Measurements from ENCODE around the gene ZBTB4.
"Not testable (repeated sequence)": the region's sequence is repeated elsewhere in the genome, so short reads cannot be mapped to it uniquely, and the experiment has no call there.

Gene ZBTB4

GRCh38 chr17:7490144-7490543, 10.7 kb upstream of the ZBTB4 start:
- no peak for DNase-seq

GRCh38 chr17:7486181-7486580, 6.8 kb upstream of the ZBTB4 start:
- no peak for DNase-seq

GRCh38 chr17:7484919-7485377, 5.5 kb upstream of the ZBTB4 start:
- no peak for DNase-seq

GRCh38 chr17:7484067-7484918, 4.9 kb upstream of the ZBTB4 start, which contains the start of gene POLR2A:
TSS of gene POLR2A (plus strand) at chr17:7484366.
- peak; percentile 94 to 95 for DNase-seq

GRCh38 chr17:7483255-7484066, 4.0 kb upstream of the ZBTB4 start:
- peak; percentile 75 to 94 for DNase-seq

GRCh38 chr17:7482742-7483088, 3.3 kb upstream of the ZBTB4 start:
- DNase-seq = not testable (repeated sequence)

GRCh38 chr17:7481842-7482741, 2.7 kb upstream of the ZBTB4 start:
- DNase-seq = not testable (repeated sequence)

GRCh38 chr17:7481275-7481674, 1.8 kb upstream of the ZBTB4 start, which contains the start of gene SLC35G6:
TSS of gene SLC35G6 (plus strand) at chr17:7481446. CDS start at chr17:7481517, 71 bp downstream.
- not testable (repeated sequence) for DNase-seq

- no peak for DNase-seq
Measured at GRCh38 chr17:7480089-7480384, 606 bp upstream of the ZBTB4 start.

- no peak for DNase-seq
Measured at GRCh38 chr17:7478276-7479212, 887 bp downstream of the ZBTB4 start.

GRCh38 chr17:7477392-7478275, 1.8 kb downstream of the ZBTB4 start:
- DNase-seq = no peak

GRCh38 chr17:7476951-7477350, 2.5 kb downstream of the ZBTB4 start:
- DNase-seq = no peak

GRCh38 chr17:7476494-7476893, 2.9 kb downstream of the ZBTB4 start:
- DNase-seq = no peak

- DNase-seq = no peak
Measured at GRCh38 chr17:7475764-7476422, 3.5 kb downstream of the ZBTB4 start.

- DNase-seq = not testable (repeated sequence)
Measured at GRCh38 chr17:7474767-7475166, 4.7 kb downstream of the ZBTB4 start.

- DNase-seq = no peak
Measured at GRCh38 chr17:7471729-7472128, 7.7 kb downstream of the ZBTB4 start.

- DNase-seq = not testable (repeated sequence)
Measured at GRCh38 chr17:7470457-7470973, 8.9 kb downstream of the ZBTB4 start.

GRCh38 chr17:7469843-7470242, 9.6 kb downstream of the ZBTB4 start:
- DNase-seq = not testable (repeated sequence)

- DNase-seq = no peak
Measured at GRCh38 chr17:7468804-7469389, 10.5 kb downstream of the ZBTB4 start.
